Measurements from ENCODE around the gene PHTF1.

Gene PHTF1

DNA sequence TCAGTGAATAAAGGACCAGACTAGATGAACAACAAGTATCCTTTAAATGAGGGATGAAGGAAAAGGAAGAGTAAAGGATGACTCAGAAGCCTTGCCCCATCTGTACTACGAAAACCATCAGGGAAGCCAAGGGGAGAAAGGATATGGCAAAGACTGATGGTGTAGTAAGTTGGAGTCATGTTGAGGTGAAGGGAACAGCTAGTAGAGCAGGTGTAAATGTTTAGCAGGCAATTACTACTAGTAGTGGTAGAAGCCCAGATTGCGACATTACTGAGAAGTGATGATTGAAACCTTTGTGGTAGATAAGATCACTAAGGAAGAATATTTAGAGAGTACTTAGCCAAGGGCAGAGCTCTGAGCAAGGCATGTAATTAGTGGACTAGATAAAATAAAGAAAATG, 84.0 kb downstream of the PHTF1 start:
- DNase-seq (ENCODE audit: low spot score) = no peak
- no peak overlapping the region for H3K27ac ChIP-seq
- CTCF ChIA-PET = interaction anchor here (0.6 kb wide), 1 partner anchor 12 kb away, joined by 3 read pairs; no protein-coding TSS in a partner anchor
- POLR2A ChIA-PET (ENCODE audit: low non-redundant PET) = no interaction called here
- TF ChIP-seq CTCF (conservative IDR thresholded peaks at IDR 0.05; ENCODE audit: low read depth) = no peak

DNA sequence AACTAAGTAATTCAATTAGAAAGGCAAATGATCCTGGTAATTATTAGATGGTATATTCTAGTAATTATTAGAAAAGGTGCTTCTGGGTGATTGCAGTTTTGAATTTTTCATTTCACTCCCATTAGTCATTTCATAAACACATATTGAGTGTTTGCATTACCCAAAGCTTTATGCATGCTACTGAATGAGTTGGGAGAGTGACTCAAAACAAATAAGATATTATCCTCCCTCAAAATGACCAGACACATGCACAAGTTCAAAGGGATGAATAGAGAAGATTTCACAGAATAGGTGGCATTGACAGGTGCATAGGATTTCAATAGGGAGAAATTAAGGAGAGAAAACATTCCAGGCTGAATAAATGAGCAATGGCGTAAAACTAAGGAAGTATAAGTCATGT, 84.7 kb downstream of the PHTF1 start:
- no peak overlapping the region for H3K27ac ChIP-seq
- no peak for TF ChIP-seq CTCF (conservative IDR thresholded peaks at IDR 0.05; ENCODE audit: low read depth)
- DNase-seq (ENCODE audit: low spot score) = no peak
- ChIA-PET POLR2A (ENCODE audit: low non-redundant PET) (no interaction called here), CTCF (interaction anchor here (1.2 kb wide), 1 partner anchor 354 kb away, joined by 3 read pairs; no protein-coding TSS in a partner anchor)

DNA sequence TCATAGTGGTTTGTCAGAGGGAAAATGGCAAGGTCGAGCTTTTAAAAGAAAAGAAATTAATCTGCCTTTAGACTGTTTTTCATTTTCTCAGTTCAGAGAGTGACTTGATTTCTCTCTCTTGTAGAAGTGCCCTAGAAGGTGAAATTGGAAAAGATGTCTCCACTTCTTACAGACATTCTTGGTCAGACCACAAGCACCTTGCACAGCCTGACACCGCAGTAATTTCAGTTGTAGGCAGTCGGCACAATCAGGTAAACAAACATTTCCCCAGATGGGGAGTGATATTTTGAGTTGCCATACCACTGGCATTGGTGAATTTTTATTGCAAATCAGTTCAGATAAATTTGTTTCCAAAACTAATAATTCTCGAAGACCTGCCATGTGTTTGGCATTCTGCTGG, 86.8 kb downstream of the PHTF1 start:
- no peak overlapping the region for H3K27ac ChIP-seq
- ChIA-PET CTCF (no interaction called here), POLR2A (ENCODE audit: low non-redundant PET) (no interaction called here)
- no peak for TF ChIP-seq CTCF (conservative IDR thresholded peaks at IDR 0.05; ENCODE audit: low read depth)
- no peak for DNase-seq (ENCODE audit: low spot score)

DNA sequence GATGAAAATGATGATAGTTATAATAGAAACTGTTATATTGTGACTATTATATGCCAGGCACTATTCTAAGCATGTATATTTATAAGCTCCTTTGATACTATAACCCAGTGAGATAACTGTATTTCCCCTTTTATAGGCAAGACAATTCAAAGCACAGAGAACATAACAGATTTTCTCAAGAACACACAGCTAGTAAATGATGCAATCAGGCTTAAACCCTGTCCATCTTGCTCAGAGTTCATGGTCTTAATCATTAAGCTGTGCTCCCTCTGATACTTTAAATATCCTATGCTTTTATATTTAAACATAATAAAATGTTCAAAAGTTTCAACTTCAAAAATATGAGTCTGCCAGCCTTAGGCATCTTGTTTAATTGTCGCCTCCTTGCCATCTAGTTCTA, 88.6 kb downstream of the PHTF1 start:
- no peak overlapping the region for H3K27ac ChIP-seq
- no peak for TF ChIP-seq CTCF (conservative IDR thresholded peaks at IDR 0.05; ENCODE audit: low read depth)
- DNase-seq (ENCODE audit: low spot score) = no peak
- ChIA-PET POLR2A (ENCODE audit: low non-redundant PET) (no interaction called here), CTCF (interaction anchor here (0.6 to 0.7 kb wide), 2 partner anchors 9 to 21 kb away, joined by 3 read pairs; no protein-coding TSS in a partner anchor)

DNA sequence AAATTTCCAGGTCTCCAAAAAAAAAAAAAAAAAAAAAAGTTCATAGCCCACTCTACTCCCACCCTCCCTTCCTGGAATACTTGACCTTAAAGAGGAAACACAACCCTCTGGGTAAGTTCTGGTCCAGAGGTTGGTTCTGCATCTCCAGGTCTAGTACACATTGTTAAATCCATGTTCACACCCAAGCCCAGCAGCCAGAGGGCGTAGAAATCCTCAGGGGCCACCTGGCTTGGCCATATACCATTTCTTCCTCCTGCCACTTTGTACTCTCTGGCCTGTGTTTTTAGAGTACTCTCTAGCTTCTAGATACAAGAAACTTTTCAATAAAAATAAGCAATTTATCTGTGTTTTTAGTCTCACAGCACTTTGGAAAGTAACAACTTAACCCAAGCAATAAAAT, 89.3 kb downstream of the PHTF1 start:
- ChIA-PET POLR2A (ENCODE audit: low non-redundant PET) (no interaction called here), CTCF (interaction anchor here (0.6 kb wide), 1 partner anchor 20 kb away, joined by 3 read pairs; no protein-coding TSS in a partner anchor)
- no peak overlapping the region for H3K27ac ChIP-seq
- TF ChIP-seq CTCF (conservative IDR thresholded peaks at IDR 0.05; ENCODE audit: low read depth) = no peak
- no peak for DNase-seq (ENCODE audit: low spot score)

DNA sequence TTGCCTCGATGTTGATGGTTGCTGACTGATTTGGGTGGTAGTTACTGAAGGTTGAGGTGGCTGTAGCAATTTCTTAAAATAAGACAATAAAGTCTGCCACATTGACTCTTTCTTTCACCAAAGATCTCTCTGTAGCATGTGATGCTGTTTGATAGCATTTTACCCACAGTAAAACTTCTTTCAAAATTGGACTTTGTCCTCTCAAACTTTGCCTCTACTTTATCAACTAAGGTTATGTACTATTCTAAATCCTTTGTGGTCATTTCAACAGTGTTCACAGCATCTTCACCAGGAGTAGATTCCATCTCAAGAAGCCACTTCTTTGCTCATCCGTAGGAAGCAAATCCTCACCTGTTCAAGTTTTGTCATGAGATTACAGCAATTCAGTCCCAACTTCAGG, 93.2 kb downstream of the PHTF1 start:
- CTCF ChIA-PET = no interaction called here
- DNase-seq (ENCODE audit: low spot score) = no peak
- POLR2A ChIA-PET (ENCODE audit: low non-redundant PET) = no interaction called here
- no peak overlapping the region for H3K27ac ChIP-seq
- TF ChIP-seq CTCF (conservative IDR thresholded peaks at IDR 0.05; ENCODE audit: low read depth) = no peak

DNA sequence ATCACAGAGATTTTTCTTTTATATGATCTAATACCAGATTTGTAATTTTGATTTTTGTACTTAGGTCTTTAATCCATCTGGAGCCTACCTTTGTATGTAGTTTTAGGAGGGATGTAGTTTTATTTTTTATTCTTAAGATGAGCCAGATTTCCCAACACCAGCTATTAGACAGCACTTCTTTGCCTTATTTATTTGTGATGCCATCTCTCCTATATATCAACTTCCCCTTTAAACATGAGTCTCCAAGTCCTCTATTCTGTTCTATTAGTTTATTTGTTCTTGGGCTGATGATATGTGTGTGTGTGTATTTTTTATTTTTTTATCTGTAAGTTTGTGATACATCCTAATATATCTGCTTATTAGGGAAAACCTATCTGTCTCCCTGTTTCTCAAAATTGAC, 94.2 kb downstream of the PHTF1 start:
- H3K27ac ChIP-seq = no peak overlapping the region
- ChIA-PET CTCF (interaction anchor here (0.6 kb wide), 1 partner anchor 14 kb away, joined by 3 read pairs; no protein-coding TSS in a partner anchor), POLR2A (ENCODE audit: low non-redundant PET) (no interaction called here)
- no peak for DNase-seq (ENCODE audit: low spot score)
- no peak for TF ChIP-seq CTCF (conservative IDR thresholded peaks at IDR 0.05; ENCODE audit: low read depth)

Data from RWPE1 (cell line).